NCI-H146 treated with DMSO at 0.1 percent for 48 hours (cell line): ENCODE measurements around the gene FOXN3.
"Not testable (repeated sequence)": the region's sequence is repeated elsewhere in the genome, so short reads cannot be mapped to it uniquely, and the experiment has no call there.

Experiments
- DNase-seq: peaks from one replicate; lab custom pipeline; 2025; ENCODE audit not compliant: unreplicated experiment; lab: John Stamatoyannopoulos, UW

Gene FOXN3

DNA sequence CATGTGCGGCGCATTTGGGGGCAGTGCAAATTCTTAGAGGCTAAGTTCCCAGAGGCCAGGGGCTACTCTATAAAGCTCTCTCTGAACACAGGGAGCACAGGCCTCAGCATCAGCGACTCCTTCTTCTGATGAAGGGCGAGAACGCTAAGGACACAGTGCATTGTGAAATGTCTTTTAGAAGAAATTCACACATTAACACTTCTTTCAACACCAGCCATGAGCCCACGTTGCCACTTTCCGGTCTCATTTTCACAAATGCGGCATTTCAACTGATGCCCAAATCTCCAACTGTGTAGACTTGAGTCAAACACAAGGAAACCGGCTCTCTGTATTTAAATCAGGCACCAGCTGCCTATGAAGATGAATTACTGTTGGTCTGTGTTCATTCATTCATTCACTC, 162.0 kb downstream of the FOXN3 start:
- no peak for DNase-seq

DNA sequence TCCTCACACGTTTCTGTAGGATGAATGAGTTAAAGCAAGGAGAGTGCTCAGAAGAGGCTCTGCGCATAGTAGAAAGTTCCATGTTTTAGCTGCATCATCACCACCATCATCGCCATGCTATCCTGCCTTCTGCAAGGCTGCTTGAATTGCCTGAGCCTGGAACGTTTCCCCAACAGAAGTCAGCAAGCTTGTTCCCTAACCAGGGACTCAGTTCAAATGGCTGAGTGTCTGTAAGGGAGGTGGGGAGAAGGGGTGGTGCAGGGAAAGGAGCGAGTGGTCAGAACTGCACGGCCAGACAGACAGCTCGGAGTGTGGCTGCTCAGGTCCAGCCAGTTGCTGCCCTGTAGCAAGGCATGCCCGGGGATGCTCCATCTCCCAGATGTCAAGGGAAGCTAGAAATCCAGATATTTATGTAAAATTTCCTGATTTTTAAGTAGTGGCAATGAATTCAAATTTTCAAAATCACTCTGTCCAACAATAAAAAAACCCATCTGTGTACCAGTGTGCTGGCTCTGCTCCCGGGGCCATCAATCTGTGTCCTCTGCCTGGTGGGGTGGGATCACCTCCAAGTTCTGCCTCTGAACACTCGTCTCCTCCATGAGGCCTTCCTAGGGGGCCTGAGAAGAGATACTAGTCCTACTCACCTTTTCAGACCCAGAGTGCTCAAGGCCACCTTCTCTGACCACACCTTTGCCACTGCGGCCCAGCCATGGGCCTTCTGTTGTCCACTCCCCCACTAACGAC, 162.7 kb downstream of the FOXN3 start:
- no peak for DNase-seq

DNA sequence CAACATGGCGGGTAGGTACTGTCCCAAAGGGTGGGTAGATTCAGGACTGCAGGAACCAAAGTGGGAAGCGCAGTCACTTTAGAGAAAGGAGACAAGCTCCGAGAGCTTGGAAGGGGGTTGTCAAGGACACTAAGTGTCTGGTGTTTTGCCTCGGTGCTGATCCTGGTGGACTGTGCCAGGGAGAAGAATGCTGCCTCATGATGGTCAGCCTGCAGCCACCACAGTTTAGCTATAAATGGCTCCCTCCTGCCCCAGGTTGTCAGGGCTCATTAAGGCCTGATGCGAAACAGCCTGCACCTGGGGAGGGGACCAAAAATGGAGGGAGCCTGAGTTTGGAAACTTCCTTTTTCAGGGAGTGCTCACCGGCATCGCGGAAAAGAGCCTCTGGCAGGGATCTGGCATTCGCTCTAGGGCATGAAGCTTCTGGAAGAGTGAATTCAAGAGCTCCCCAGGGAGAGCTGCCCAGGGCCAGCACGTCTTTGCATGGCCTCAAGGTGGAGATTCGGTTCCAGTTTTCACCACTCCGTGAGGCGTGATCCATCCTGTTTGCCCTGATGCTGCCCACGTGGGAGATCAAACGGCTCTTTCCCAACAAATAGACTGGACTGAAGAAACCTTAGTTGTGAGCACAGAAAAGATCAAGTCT, 164.0 kb downstream of the FOXN3 start:
- no peak for DNase-seq

DNA sequence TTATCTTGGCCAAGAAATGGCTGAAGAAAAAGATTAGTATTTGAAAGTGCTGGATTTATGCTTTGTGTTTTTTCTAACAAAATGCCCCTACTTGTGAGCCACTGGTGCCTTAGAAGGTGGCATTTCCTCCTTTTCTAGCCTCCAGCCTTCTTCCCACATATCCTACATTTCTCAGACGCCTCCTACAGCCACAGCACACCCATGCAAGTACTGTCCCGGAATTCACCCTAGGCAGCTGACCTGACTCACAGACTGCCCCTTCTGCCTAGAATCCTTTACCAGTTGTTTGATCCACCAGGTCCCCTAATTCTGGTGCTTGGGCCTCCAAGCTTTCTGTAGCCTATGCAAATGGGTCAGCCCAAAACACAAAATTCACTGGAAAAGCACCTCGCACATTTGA, 166.0 kb downstream of the FOXN3 start:
- no peak for DNase-seq

DNA sequence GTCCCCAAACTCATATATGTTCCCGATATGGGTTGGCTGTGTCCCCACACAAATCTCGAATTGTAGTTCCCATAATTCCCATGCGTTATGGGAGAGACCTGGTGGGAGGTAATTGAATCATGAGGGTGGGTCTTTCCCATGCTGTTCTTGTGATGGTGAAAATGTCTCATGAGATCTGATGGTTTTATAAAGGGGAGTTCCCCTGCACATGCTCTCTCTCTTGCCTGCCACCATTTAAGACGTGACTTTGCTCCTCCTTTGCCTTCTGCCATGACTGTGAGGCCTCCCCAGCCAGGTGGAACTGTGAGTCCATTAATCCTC, 166.4 kb downstream of the FOXN3 start:
- not testable (repeated sequence) for DNase-seq

DNA sequence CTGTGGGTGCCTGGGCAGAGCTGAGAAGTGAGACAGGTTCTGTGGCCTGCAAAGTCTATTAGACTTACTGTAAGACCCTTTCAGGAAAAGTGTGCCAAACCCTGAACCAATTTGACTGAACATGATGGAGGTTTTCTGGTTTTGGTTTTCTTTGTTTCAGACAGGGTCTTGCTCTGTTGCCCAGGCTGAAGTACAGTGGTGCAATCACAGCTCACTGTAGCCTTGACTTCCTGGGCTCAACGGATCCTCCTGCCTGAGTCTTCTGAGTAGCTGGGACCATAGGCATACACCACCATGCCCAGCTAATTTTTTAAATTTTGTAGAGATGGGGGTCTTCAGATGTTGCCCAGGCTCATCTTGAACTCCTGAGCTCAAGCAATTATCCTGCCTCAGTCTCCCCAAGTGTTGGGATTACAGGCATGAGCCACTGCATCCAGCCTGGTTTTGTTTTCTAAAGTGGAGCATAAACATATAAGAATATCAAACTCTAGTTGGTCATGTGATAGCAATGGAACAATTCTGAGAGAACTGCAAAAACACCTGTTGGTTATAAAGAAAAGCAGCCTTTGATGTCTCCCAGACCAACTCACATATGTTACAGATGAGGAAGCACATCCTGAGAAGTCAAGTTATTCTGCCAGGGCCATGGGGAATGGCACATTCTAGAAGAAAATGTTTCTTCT, 166.9 kb downstream of the FOXN3 start:
- no peak for DNase-seq

DNA sequence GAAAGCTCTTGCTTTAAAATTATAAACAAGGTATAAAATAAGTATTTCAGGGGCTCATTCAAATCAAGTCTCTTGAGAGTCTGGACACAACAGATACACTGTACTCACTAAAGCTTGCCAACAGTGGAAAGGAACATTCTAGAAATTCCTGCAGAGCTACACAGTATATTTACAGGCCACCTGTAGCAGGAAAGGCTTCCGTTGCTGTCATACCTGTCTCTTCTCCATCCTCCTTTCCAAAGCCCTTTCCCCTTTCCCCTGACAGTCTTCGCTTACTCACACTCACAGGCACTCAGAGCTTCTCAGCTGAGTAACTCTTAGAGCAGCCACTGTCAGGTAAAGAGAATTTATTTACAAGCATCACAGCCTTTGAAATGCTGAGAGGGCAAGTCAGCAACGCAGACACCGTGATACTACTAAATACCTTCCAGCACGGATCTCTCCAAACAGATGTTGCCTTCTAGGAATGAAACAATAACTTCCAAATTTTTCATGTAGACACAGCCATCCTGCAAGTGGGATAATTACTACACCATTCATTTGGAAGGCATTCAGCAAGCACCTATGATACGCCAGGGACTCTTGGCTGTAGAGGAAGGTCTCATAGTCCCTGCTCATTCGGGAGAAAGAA, 167.9 kb downstream of the FOXN3 start:
- DNase-seq = no peak

DNA sequence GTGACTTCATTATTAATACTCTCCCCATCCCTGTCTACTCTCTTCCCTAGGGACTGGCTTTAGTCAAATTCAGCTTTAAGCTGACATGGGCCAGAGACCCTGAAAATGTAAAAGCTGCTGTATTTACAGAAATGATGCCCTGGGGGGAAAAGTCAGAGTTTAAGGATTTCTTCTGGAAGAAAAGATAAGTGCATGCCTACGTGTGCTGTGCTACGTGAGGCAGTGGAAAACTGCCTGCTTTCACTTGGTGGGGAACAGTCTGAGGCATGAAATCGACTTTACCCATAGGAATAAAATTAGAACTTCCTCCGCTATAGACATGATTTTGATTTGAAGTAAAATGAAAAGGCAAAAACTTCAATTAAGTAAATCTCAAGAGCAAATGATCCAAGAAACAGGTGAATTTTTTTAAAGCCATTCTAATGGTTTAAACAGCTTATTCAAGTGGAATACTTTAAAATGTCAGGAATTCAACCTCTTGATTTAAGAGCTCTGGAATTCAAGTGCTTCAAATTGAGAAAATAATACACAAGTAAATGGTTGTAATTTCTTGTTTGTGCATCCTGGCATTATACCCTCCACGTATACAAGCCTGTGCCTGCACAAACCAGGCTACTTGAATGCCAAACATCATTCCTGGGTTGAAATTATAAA, 168.5 kb downstream of the FOXN3 start:
- DNase-seq = no peak

DNA sequence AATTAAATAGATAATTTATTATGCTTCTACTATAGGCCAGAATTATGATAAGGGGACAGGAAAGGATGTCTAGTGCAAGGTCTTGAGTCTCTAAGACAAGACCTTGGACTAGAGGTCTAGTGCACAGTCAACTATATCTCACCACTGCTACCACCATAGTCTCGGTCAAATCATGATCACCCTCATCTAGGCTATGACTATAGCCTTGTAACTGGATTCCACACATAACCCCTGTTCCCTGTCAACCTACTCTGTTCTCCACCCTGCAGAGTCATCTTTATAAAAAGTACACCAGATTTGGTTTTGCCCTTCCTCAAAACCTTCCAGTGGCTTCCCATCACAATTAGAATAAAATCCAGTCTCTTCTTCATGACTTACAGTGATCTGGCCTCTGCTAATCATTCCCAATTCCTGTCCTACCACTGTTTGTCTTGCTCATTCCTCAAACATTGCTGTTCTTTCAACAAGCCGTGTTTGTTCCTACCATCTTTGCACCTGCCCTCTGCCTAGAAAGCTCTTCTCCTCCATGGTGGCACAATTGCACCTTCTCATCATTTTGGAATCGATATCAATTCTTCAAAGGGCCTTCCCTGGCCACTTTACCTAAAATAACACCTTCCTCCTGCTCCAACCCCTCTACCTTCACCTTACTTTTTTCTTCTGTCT, 169.4 kb downstream of the FOXN3 start:
- DNase-seq = peak; percentile 47

DNA sequence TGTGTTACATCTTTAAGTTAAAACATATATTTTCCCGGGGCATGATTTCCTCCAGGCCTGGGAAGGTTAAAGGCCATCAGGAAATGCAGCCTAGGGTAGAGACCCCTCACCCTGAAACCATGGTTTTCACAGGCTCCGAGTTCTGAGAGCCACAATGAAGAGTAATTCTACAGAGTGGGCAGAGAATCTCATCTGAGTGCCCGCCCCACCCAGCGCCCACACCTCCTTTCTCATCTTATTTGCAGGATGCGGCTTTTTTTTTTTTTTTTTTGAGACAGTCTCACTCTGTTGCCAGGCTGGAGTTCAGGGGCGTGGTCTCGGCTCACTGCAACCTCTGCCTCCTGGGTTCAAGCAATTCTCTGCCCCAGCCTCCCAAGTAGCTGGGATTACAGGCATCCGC, 170.7 kb downstream of the FOXN3 start:
- no peak for DNase-seq

DNA sequence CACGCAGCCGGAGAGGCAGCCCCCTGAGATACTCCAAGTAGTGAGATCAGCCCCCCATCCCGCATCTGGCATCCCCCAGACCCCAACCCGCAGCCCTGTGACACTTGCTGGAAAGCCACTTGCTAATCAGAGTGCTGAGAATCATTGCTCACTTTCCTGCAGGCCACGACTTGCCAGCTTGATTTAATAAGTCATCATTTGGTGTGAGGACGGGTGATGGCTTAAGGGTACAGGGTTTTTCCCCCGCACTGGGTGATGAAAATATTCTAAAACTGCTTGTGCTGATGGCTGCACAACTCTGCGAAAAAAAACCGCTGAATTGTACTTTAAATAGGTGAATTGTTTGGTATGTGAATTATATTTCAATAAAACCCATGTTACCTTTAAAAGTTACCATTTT, 171.2 kb downstream of the FOXN3 start:
- no peak for DNase-seq

DNA sequence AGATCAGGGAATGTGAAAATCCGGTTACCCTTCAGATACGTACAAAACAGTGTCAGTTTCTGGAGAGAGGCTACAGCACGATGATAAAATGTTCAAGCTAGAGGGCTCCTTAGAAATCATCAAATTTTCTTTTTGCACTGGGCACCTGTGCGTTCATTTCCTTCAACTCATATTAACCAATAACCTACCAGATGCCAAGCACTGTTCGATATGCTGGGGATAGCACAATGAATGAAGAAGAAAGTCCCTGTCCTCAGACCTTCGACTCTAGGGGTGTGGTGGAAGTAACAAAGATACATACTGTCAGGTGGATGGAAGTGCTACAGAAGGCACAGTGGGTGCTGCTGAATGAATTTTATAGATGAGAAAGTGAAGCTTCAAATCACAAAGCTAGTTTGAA, 172.3 kb downstream of the FOXN3 start:
- DNase-seq = no peak

DNA sequence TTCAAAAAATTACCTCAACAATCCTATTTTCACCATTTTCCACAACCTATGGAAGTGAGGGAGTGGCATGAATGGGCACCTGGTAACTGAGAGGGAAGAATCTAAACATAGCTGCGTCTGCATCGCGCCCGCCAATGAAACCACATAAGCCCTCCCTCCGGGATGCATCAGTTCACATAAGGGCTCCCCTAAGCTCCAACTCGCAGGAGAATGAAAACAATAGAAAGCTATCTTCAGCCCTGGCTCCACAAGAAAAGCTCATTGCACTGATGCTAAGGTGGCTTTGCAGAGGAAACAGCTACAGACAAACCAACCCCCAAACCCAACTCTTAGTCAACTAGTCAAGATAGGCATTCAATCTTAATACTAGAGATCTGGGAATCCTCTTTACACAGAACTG, 173.3 kb downstream of the FOXN3 start:
- DNase-seq = no peak

DNA sequence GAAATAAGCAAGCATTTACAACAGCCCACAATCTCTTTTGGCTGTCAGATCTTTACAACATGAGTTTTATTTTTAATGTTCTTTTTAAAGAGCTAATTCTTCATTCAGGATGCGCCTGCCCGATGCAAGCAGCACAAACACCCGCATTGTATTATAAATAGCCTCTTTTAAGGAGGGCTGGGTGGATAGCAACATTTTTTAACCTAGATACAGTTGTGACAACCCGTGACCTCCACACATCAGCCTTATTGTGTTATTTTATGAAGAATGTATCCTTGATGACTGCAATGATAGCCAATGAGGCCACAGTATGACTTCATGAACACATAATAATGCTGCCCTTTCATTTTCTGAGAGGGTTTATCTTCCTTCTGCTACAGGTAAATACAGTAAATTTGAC, 173.7 kb downstream of the FOXN3 start:
- no peak for DNase-seq

DNA sequence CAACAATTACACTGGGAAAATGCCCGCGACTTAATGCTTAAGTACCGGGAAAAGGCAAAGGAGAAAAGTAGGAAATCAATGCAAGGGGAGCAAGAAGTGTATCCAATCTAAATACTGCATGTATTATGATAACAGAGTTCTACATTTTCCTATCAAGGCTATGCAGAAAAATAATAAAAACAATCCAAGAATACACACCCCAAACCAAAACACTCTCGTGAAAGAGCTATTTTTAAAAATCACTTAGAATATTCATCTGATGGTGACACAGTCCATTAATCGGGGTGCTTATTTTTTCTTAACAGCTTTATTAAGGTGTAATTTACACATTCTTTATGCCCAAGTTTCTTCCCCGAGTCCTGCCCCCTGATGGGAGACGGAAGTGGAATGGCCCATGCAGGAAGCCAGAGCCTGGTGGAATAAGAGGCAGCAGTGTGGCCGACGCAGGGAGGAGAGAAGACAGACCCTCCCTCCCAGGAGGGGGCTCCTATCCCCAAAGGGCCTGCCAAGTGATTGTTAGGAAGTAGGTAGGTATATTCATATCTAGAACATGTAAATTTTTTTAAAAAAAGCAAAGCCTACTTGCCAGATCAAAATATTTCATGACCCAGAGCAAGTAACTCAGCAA, 174.3 kb downstream of the FOXN3 start:
- DNase-seq = no peak

DNA sequence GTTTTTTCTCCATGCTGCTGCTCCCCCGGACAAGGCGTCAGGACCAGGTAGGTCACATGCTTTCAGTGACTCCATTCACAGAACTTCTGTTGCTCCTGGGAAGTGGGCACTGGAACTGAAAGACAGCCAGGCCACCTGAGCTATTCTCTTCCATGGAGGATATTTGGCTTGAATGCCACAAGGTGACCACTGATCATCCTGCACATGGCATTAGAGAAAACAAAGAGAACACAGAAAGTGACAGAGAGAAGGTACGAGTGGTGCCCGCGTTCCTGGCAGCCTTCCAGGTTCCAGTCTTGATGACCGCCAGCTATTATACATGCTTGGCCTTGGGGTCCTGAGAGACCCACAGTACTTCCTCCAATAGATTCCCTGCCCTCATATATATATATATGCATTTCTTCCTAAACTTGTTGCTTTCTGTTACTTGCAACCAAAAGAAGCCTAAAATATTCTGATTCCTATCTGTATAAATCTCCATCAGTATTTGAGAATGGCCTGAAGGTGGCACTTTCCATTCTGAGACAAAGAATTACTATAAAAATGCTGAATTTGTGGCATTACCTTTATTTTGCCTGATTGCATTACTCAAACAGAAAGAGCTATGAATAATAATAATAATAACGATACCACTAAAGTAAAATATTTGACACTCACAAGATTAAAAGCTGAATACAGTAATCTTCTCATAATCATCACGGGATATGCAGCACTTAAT, 174.9 kb downstream of the FOXN3 start:
- no peak for DNase-seq

DNA sequence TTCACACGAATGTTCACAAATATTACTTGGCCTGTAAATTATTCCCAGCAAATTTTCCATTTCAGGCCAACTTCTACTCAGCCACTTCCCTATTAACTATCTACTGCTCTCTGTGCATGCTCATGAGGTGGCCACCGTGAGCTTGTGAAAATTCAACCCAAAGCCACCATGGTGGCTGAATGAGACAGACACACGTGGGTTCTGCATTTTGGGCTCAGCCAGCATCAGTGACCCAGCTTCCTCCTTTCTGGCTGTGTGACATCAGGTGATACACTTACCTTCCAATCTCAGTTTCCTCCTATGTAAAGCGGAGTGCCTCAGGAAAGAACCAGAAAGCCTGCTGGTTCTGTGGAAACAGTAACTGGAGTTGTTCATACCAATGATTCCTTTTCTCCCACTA, 175.8 kb downstream of the FOXN3 start:
- no peak for DNase-seq

DNA sequence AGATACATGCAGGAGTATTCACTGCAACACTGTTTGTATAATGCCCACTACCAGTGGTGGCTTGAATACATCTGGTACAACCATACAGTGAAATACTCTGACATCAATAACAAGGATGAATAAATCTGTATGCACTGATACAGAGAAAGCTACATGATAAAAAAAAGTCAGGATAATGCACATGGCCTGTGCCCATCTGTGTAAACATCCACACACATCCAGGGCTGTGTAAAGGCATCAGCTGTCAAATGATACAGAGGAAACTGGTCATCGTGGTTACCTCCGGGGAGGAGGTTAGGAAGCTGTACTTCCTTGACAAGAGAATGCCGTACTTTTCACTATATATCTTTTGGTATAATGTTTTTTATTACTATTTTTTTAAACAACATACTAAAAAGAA, 176.6 kb downstream of the FOXN3 start:
- DNase-seq = no peak

DNA sequence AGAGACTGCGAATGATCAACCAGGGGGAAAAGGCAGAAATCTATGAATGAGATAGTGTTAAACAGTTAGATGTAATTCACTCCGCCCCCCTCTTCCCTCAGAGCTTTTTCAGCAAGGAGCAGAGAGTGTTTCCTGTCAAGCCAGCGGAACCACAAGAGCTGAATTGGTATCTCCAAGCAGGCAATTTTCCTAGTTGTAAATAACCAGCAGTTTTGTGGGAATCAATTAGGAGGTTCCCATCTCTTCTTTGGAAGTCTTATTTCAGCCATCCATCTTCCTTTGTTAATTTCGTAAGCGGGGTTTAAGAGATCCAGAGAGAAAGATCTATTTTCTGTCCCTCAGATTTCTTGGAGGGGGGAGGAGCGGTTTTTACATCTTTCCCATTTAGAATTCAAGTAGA, 178.0 kb downstream of the FOXN3 start:
- no peak for DNase-seq
